ENCODE data around the gene INKA2. TPM values are rescaled to one million over a fixed set of nuclear protein-coding genes. Genes with fewer than 3 reads are reported as not detected.

Gene INKA2
- total RNA-seq, 1 experiment from 2014 or later, result 3.5 TPM

- Mint-ChIP-seq H3K9me3 (ENCODE audit: unreplicated experiment) (no peaks in the 10 kb centered on the region), H3K4me3 (ENCODE audit: unreplicated experiment) (no peak overlapping the region), H3K27ac (ENCODE audit: low read depth, unreplicated experiment) (no peak overlapping the region), H3K4me1 (ENCODE audit: insufficient read depth, unreplicated experiment) (peaks cover 15% of the 10 kb centered on the region), H3K27me3 (ENCODE audit: insufficient read depth, unreplicated experiment) (no peaks in the 10 kb centered on the region), H3K36me3 (ENCODE audit: insufficient read depth, unreplicated experiment) (peaks cover 58% of the 10 kb centered on the region)
- intact Hi-C loops (cut with micrococcal nuclease), result no loop called here
- BruUV-seq (replicated peaks), result no TSS peak
- TF ChIP-seq, protein P1, sequence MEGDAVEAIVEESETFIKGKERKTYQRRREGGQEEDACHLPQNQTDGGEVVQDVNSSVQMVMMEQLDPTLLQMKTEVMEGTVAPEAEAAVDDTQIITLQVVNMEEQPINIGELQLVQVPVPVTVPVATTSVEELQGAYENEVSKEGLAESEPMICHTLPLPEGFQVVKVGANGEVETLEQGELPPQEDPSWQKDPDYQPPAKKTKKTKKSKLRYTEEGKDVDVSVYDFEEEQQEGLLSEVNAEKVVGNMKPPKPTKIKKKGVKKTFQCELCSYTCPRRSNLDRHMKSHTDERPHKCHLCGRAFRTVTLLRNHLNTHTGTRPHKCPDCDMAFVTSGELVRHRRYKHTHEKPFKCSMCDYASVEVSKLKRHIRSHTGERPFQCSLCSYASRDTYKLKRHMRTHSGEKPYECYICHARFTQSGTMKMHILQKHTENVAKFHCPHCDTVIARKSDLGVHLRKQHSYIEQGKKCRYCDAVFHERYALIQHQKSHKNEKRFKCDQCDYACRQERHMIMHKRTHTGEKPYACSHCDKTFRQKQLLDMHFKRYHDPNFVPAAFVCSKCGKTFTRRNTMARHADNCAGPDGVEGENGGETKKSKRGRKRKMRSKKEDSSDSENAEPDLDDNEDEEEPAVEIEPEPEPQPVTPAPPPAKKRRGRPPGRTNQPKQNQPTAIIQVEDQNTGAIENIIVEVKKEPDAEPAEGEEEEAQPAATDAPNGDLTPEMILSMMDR (IDR thresholded peaks at IDR 0.05; ENCODE audit: unreplicated experiment), result no peak
- ChIA-PET CTCF (interaction anchor here (0.6 to 4.1 kb wide), 7 partner anchors 9 to 198 kb away, joined by 3 to 30 read pairs (median 5); partner anchors contain the start of gene INKA2), POLR2A (interaction anchor here (0.7 to 2.6 kb wide), 3 partner anchors 34 to 51 kb away, joined by 3 to 7 read pairs (median 6); partner anchors contain the start of gene INKA2)
- DNase-seq (ENCODE audit: unreplicated experiment), result no peak
These were observed 33.4 kb downstream of the INKA2 start for GRCh38 chr1:111705841-111706240.

DNA sequence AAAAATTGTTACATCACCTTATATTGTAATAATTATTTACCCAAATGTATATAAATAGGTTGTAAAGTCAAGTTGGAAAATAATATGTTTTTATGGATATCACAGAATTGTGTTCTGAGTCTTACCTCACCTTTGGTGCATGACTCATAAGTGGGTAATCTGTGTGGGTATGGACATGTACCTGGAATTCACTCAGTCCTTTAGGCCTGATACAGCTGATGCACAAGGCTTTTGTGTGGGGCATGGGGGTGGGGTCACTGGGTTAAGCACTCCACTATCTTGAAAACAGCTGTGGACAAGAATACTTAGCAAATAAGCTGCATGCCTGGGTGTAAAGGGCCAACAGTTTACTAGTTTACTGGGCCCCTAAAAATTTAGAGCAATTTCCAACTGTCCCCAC lies 34.4 kb downstream of the INKA2 start:
- H3K36me3 Mint-ChIP-seq (ENCODE audit: insufficient read depth, unreplicated experiment), result peaks cover 68% of the 10 kb centered on the region
- POLR2A ChIA-PET, result interaction anchor here (0.8 to 2.8 kb wide), 11 partner anchors 9 to 169 kb away, joined by 3 to 14 read pairs (median 4); partner anchors contain the start of genes INKA2 and RAP1A
- no peak overlapping the region for H3K4me3 Mint-ChIP-seq (ENCODE audit: unreplicated experiment)
- no peaks in the 10 kb centered on the region for H3K9me3 Mint-ChIP-seq (ENCODE audit: unreplicated experiment)
- CTCF ChIA-PET, result interaction anchor here (0.6 to 4.1 kb wide), 9 partner anchors 10 to 686 kb away, joined by 3 to 30 read pairs (median 3); no protein-coding TSS in a partner anchor
- TF ChIP-seq, protein P1 (IDR thresholded peaks at IDR 0.05; ENCODE audit: unreplicated experiment), result no peak
- no peak overlapping the region for H3K27ac Mint-ChIP-seq (ENCODE audit: low read depth, unreplicated experiment)
- intact Hi-C loops (cut with micrococcal nuclease), result no loop called here
- no peaks in the 10 kb centered on the region for H3K27me3 Mint-ChIP-seq (ENCODE audit: insufficient read depth, unreplicated experiment)
- H3K4me1 Mint-ChIP-seq (ENCODE audit: insufficient read depth, unreplicated experiment), result peaks cover 15% of the 10 kb centered on the region
- BruUV-seq (replicated peaks), result no TSS peak
- DNase-seq (ENCODE audit: unreplicated experiment), result peak; percentile 71

DNA sequence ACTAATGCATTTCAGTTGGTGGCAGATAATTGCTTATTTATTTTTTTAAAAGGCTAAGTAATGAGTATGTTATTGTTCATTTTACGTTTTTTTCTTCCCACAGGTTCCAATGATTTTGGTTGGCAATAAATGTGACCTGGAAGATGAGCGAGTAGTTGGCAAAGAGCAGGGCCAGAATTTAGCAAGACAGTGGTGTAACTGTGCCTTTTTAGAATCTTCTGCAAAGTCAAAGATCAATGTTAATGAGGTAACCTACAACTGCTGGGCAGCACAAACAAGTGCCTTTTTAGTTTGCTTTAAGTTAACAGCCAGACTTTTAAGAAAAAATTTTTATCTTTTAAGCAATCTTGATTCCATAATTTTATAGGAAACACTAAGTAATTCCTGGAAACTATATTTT lies 35.0 kb downstream of the INKA2 start:
- Mint-ChIP-seq H3K9me3 (ENCODE audit: unreplicated experiment) (no peaks in the 10 kb centered on the region), H3K4me3 (ENCODE audit: unreplicated experiment) (no peak overlapping the region), H3K27me3 (ENCODE audit: insufficient read depth, unreplicated experiment) (no peaks in the 10 kb centered on the region), H3K4me1 (ENCODE audit: insufficient read depth, unreplicated experiment) (peaks cover 15% of the 10 kb centered on the region), H3K27ac (ENCODE audit: low read depth, unreplicated experiment) (peak overlapping the region; percentile 63), H3K36me3 (ENCODE audit: insufficient read depth, unreplicated experiment) (peaks cover 67% of the 10 kb centered on the region)
- TF ChIP-seq, protein P1 (IDR thresholded peaks at IDR 0.05; ENCODE audit: unreplicated experiment), result no peak
- no peak for DNase-seq (ENCODE audit: unreplicated experiment)
- ChIA-PET CTCF (interaction anchor here (0.6 to 4.1 kb wide), 9 partner anchors 10 to 687 kb away, joined by 3 to 30 read pairs (median 3); no protein-coding TSS in a partner anchor), POLR2A (interaction anchor here (0.8 to 2.8 kb wide), 10 partner anchors 10 to 168 kb away, joined by 3 to 14 read pairs (median 4); partner anchors contain the start of genes INKA2 and RAP1A)
- intact Hi-C loops (cut with micrococcal nuclease), result no loop called here
- BruUV-seq (replicated peaks), result no TSS peak

DNA sequence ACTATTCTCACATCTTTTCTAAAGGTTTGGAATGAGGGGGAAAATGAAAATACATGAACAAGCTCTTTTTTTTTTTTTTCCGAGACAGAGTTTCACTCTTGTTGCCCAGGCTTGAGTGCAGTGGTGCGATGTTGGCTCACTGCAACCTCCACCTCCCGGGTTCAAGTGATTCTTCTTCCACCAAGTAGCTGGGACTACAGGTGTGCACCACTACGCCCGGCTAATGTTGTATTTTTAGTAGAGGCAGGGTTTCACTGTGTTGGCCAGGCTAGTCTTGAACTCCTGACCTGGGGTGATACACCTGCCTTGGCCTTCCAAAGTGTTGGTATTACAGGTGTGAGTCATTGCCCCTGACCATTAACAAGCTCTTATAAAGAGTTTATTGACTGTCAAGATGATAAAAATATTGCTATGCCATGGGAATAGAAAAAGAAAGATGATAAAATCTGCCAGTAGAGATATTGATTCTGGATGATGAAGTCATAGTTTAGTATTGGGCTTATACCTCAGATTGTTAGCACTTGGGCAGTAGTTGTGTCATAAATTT lies 36.6 kb downstream of the INKA2 start:
- DNase-seq (ENCODE audit: unreplicated experiment), result no peak
- no TSS peak for BruUV-seq (replicated peaks)
- ChIA-PET CTCF (interaction anchor here (0.7 to 4.1 kb wide), 5 partner anchors 12 to 194 kb away, joined by 3 to 30 read pairs (median 5); no protein-coding TSS in a partner anchor), POLR2A (interaction anchor here (0.5 to 2.8 kb wide), 5 partner anchors 11 to 63 kb away, joined by 3 to 14 read pairs (median 3); no protein-coding TSS in a partner anchor)
- H3K4me3 Mint-ChIP-seq (ENCODE audit: unreplicated experiment), result no peak overlapping the region
- H3K9me3 Mint-ChIP-seq (ENCODE audit: unreplicated experiment), result no peaks in the 10 kb centered on the region
- peaks cover 8% of the 10 kb centered on the region for H3K4me1 Mint-ChIP-seq (ENCODE audit: insufficient read depth, unreplicated experiment)
- TF ChIP-seq, protein P1 (IDR thresholded peaks at IDR 0.05; ENCODE audit: unreplicated experiment), result no peak
- intact Hi-C loops (cut with micrococcal nuclease), result no loop called here
- H3K36me3 Mint-ChIP-seq (ENCODE audit: insufficient read depth, unreplicated experiment), result peaks cover 52% of the 10 kb centered on the region
- H3K27me3 Mint-ChIP-seq (ENCODE audit: insufficient read depth, unreplicated experiment), result no peaks in the 10 kb centered on the region
- no peak overlapping the region for H3K27ac Mint-ChIP-seq (ENCODE audit: low read depth, unreplicated experiment)
